Natural killer cell treated with Interleukin-12 subunit alpha and Interleukin-12 subunit beta and Interleukin-15 and Interleukin-18, amount 100 ng/mL, for 72 hours (primary cell): ENCODE data around the gene CES2. TPM values are rescaled to one million over a fixed set of nuclear protein-coding genes. Genes with fewer than 3 reads are reported as not detected.
"Not testable (repeated sequence)": the region's sequence is repeated elsewhere in the genome, so short reads cannot be mapped to it uniquely, and the experiment has no call there.

ENCODE experiments used
- ATAC-seq, 2 donors: fragments of 150-1000 bp; cut with Tn5 transposase in 1 of 2; sonication (Bioruptor Pico), chemical (Tn5 transposase) in 1 of 2; 2 replicates each; pipeline ENCODE4 v1.10.0; 2021
- DNase-seq: peaks from one replicate; pipeline ENCODE4 v3.0.0; 2022; ENCODE audit warnings: low spot score
- H3K27ac Mint-ChIP-seq, 2 donors: 1 replicate in 1 of 2; 2 replicates in 1 of 2; pipeline ENCODE4 v1.8.0; 2022; ENCODE audit warnings: mixed read lengths in 2 of 2, mild to moderate bottlenecking in 1 of 2, moderate library complexity in 1 of 2
- H3K27me3 Mint-ChIP-seq, 2 donors: 1 replicate in 1 of 2; 2 replicates in 1 of 2; pipeline ENCODE4 v1.8.0; 2022; ENCODE audit warnings: mixed read lengths in 2 of 2
- H3K36me3 Mint-ChIP-seq: one replicate; pipeline ENCODE4 v1.8.0; 2022; ENCODE audit warnings: mixed read lengths
- H3K4me1 Mint-ChIP-seq, 2 donors: 1 replicate in 1 of 2; 2 replicates in 1 of 2; pipeline ENCODE4 v1.8.0; 2022; ENCODE audit warnings: low read depth in 2 of 2, mixed read lengths in 2 of 2, mild to moderate bottlenecking in 1 of 2
- H3K4me3 Mint-ChIP-seq: one replicate; pipeline ENCODE4 v1.8.0; 2022; ENCODE audit warnings: mixed read lengths
- H3K9me3 Mint-ChIP-seq: 2 replicates; pipeline ENCODE4 v1.8.0; 2022; ENCODE audit warnings: mixed read lengths
- total RNA-seq, 2 donors: library from RNA; stranded (reverse); gene quantifications; one replicate each; pipeline ENCODE4 v1.2.3, GENCODE V29; 2022

Gene CES2
- total RNA-seq, 2 donors from 2014 or later: 27.7 to 36.7 TPM

- H3K27me3 Mint-ChIP-seq: no peaks in the 10 kb centered on the region
- H3K36me3 Mint-ChIP-seq: no peaks in the 10 kb centered on the region
- ATAC-seq: no peak
- peak within 1 kb of the TSS; percentile 10 to 71 for H3K27ac Mint-ChIP-seq
- H3K4me3 Mint-ChIP-seq: no peak within 1 kb of the TSS
- no peaks in the 10 kb centered on the region for H3K9me3 Mint-ChIP-seq
- DNase-seq: no peak
- H3K4me1 Mint-ChIP-seq: peaks cover 21 to 26% of the 10 kb centered on the region in 2 donors
These were observed 53.0 kb downstream of the CES2 start, which contains the start of gene CES4A for GRCh38 chr16:66988197-66988788. Gene CES4A, plus strand, starts transcription at chr16:66988589. Its CDS starts 184 bp downstream, at chr16:66988773.

- Mint-ChIP-seq H3K27ac (peak overlapping the region in 1 of 2 donors; percentile 60), H3K36me3 (no peaks in the 10 kb centered on the region), H3K27me3 (no peaks in the 10 kb centered on the region), H3K9me3 (no peaks in the 10 kb centered on the region), H3K4me3 (no peak overlapping the region), H3K4me1 (peaks cover 5 to 8% of the 10 kb centered on the region in 2 donors)
- DNase-seq (no peak), ATAC-seq (no peak)
These were observed 56.3 kb downstream of the CES2 start for GRCh38 chr16:66991545-66992077.

- DNase-seq, H3K27me3 Mint-ChIP-seq, H3K9me3 Mint-ChIP-seq, H3K4me1 Mint-ChIP-seq, H3K36me3 Mint-ChIP-seq, ATAC-seq, H3K4me3 Mint-ChIP-seq: not testable (repeated sequence)
- peak overlapping the region in 1 of 2 donors; percentile 55 for H3K27ac Mint-ChIP-seq
These were observed 58.2 kb downstream of the CES2 start for GRCh38 chr16:66993558-66993957.

Other genes starting within 250 kb of the CES2 start
- 1 to 10 TPM; 1.2 to 2.2 TPM for gene CMTM4, start 238.8 kb upstream of the CES2 start, total RNA-seq
- gene DYNC1LI2, start 183.9 kb upstream of the CES2 start, total RNA-seq: 100 to 1,000 TPM in 1 of 2 donors, 10 to 100 TPM in 1; 74.0 to 101 TPM
- under 1 TPM; 0.38 to 0.64 TPM for gene TERB1, start 133.9 kb upstream of the CES2 start, total RNA-seq
- gene NAE1, start 104.5 kb upstream of the CES2 start, total RNA-seq: 10 to 100 TPM; 69.4 to 98.3 TPM
- gene CA7, start 91.1 kb upstream of the CES2 start, total RNA-seq: not detected
- gene PDP2, start 55.0 kb upstream of the CES2 start, total RNA-seq: 10 to 100 TPM; 28.0 to 35.0 TPM
- gene CDH16, start 16.6 kb upstream of the CES2 start, total RNA-seq: not detected
- 10 to 100 TPM in 1 of 2 donors, 1 to 10 TPM in 1; 2.3 to 12.8 TPM for gene RRAD, start 10.0 kb upstream of the CES2 start, total RNA-seq
- gene CIAO2B, start 1.1 kb upstream of the CES2 start, total RNA-seq: 100 to 1,000 TPM; 147 to 153 TPM
- 1 to 10 TPM in 1 of 2 donors, not detected in 1; 1.6 TPM for gene CES3, start 25.8 kb downstream of the CES2 start, total RNA-seq
- gene CES4A, start 53.1 kb downstream of the CES2 start, total RNA-seq: 1 to 10 TPM; 6.5 to 8.2 TPM
- gene CBFB, start 93.6 kb downstream of the CES2 start, total RNA-seq: 100 to 1,000 TPM; 128 to 161 TPM
- 10 to 100 TPM; 14.3 to 26.7 TPM for gene PHAF1, start 174.4 kb downstream of the CES2 start, total RNA-seq
- gene B3GNT9, start 215.5 kb downstream of the CES2 start, total RNA-seq: 1 to 10 TPM; 3.3 to 3.8 TPM
- gene TRADD, start 224.4 kb downstream of the CES2 start, total RNA-seq: 10 to 100 TPM; 38.5 to 51.2 TPM
- 10 to 100 TPM; 15.3 to 16.8 TPM for gene FBXL8, start 224.4 kb downstream of the CES2 start, total RNA-seq
- 10 to 100 TPM; 17.2 to 19.4 TPM for gene HSF4, start 229.2 kb downstream of the CES2 start, total RNA-seq
- 10 to 100 TPM; 10.5 to 20.1 TPM for gene NOL3, start 235.0 kb downstream of the CES2 start, total RNA-seq
- 10 to 100 TPM; 33.2 to 33.8 TPM for gene MATCAP1, start 248.4 kb downstream of the CES2 start, total RNA-seq